IMR-90 (cell line): ENCODE data around the gene SIRT7. TPM values are rescaled to one million over a fixed set of nuclear protein-coding genes. Genes with fewer than 3 reads are reported as not detected.

Source experiments
- ATAC-seq: fragments of 200-7000 bp; cut with Tn5 transposase; 2 replicates; pipeline ENCODE4 v1.9.1; 2020; ENCODE audit warnings: low read depth, mild to moderate bottlenecking, moderate library complexity
- BruUV-seq: library from RNA; stranded (reverse); fragments of 400-500 nt; replicated peaks from 2 replicates; lab custom pipeline; 2021; lab: Mats Ljungman, UMichigan
- CTCF ChIA-PET: fragments of 300-600 bp; formaldehyde crosslinking; extraction: SDS; loops from one replicate; lab custom pipeline; 2021; ENCODE audit warnings: antibody characterized with exemption; lab: Yijun Ruan, JAX
- POLR2A ChIA-PET: fragments of 300-600 bp; sonication (Branson Sonifier 250); formaldehyde crosslinking; loops from one replicate; lab custom pipeline; 2022; ENCODE audit warnings: antibody characterized with exemption; ENCODE audit not compliant: unreplicated experiment; lab: Charles Lee
- DNase-seq: peaks from one replicate; pipeline ENCODE4 v3.0.0; 2013
- H2AFZ ChIP-seq: replicated peaks from 2 replicates; pipeline ENCODE3; 2013; ENCODE audit warnings: low read length, mild to moderate bottlenecking; ENCODE audit not compliant: poor library complexity
- H2AK5ac ChIP-seq: 2 replicates; pipeline ENCODE4 v1.6.1; 2013; ENCODE audit warnings: low read depth, low read length, inconsistent platforms
- H2AK9ac ChIP-seq: replicated peaks from 2 replicates; pipeline ENCODE3; 2013; ENCODE audit warnings: mild to moderate bottlenecking, low read depth, low read length, moderate library complexity; ENCODE audit not compliant: poor library complexity
- H2BK120ac ChIP-seq: 2 replicates; pipeline ENCODE4 v1.6.1; 2013; ENCODE audit warnings: low read depth, low read length, inconsistent platforms
- H2BK15ac ChIP-seq: 3 replicates; pipeline ENCODE4 v1.6.1; 2013; ENCODE audit warnings: low read depth, low read length, inconsistent platforms
- H2BK20ac ChIP-seq: 2 replicates; pipeline ENCODE4 v1.6.1; 2013; ENCODE audit warnings: low read depth, mild to moderate bottlenecking, inconsistent platforms, low read length, moderate library complexity
- H2BK5ac ChIP-seq: 2 replicates; pipeline ENCODE4 v1.6.1; 2013; ENCODE audit warnings: mild to moderate bottlenecking, low read depth, low read length, inconsistent platforms; ENCODE audit not compliant: poor library complexity, severe bottlenecking
- H3K14ac ChIP-seq: replicated peaks from 2 replicates; pipeline ENCODE4 v1.6.1; 2013; ENCODE audit warnings: low read depth, low read length, inconsistent platforms
- H3K18ac ChIP-seq: 2 replicates; pipeline ENCODE4 v1.6.1; 2013; ENCODE audit warnings: low read depth, low read length, control low read depth
- H3K23ac ChIP-seq: 2 replicates; pipeline ENCODE4 v1.6.1; 2013; ENCODE audit warnings: low read depth, low read length, inconsistent platforms
- H3K27ac ChIP-seq: 2 replicates; pipeline ENCODE4 v1.5.1; 2013; ENCODE audit warnings: mild to moderate bottlenecking, control low read depth, low read length; ENCODE audit not compliant: insufficient read depth
- H3K27me3 ChIP-seq: 2 replicates; pipeline ENCODE4 v1.6.1; 2013; ENCODE audit warnings: low read length; ENCODE audit not compliant: control insufficient read depth, insufficient read depth
- H3K36me3 ChIP-seq: 2 replicates; pipeline ENCODE4 v1.6.1; 2013; ENCODE audit warnings: low read length, mixed read lengths; ENCODE audit not compliant: control insufficient read depth, insufficient read depth
- H3K4ac ChIP-seq: 2 replicates; pipeline ENCODE4 v1.6.1; 2013; ENCODE audit warnings: low read depth, low read length, inconsistent platforms
- H3K4me1 ChIP-seq: 2 replicates; pipeline ENCODE4 v1.6.1; 2013; ENCODE audit warnings: low read length, mixed read lengths; ENCODE audit not compliant: control insufficient read depth, insufficient read depth
- H3K4me2 ChIP-seq: 2 replicates; pipeline ENCODE4 v1.6.1; 2013; ENCODE audit warnings: low read depth, mild to moderate bottlenecking, control low read depth, low read length, moderate library complexity
- H3K4me3 ChIP-seq: 2 replicates; pipeline ENCODE4 v1.5.1; 2013; ENCODE audit warnings: low read depth, mild to moderate bottlenecking, control low read depth, low read length, moderate library complexity; ENCODE audit not compliant: insufficient read depth
- H3K56ac ChIP-seq: 2 replicates; pipeline ENCODE4 v1.6.1; 2013; ENCODE audit warnings: low read length, inconsistent platforms; ENCODE audit not compliant: insufficient read depth; ENCODE audit errors: extremely low read depth
- H3K79me1 ChIP-seq, 2 experiments: 2 replicates each; pipeline ENCODE4 v1.6.1; 2013; ENCODE audit warnings: low read length in 2 of 2, inconsistent platforms in 1 of 2, low read depth in 1 of 2
- H3K9ac ChIP-seq: 2 replicates; pipeline ENCODE4 v1.6.1; 2013; ENCODE audit warnings: low read depth, low read length, control low read depth
- H3K9me1 ChIP-seq: 2 replicates; pipeline ENCODE4 v1.6.1; 2013; ENCODE audit warnings: low read length, inconsistent platforms; ENCODE audit not compliant: insufficient read depth
- H3K9me3 ChIP-seq: 2 replicates; pipeline ENCODE4 v1.6.1; 2013; ENCODE audit warnings: low read length; ENCODE audit not compliant: control insufficient read depth, insufficient read depth
- H4K20me1 ChIP-seq: 2 replicates; pipeline ENCODE4 v1.6.1; 2013; ENCODE audit warnings: low read length, inconsistent platforms; ENCODE audit not compliant: insufficient read depth
- H4K5ac ChIP-seq: 2 replicates; pipeline ENCODE4 v1.6.1; 2013; ENCODE audit warnings: mild to moderate bottlenecking, low read depth, low read length, control low read depth
- H4K8ac ChIP-seq, 2 experiments: 2 replicates each; pipeline ENCODE4 v1.6.1; 2013; ENCODE audit warnings: low read depth in 2 of 2, low read length in 2 of 2, control low read depth in 1 of 2, inconsistent platforms in 1 of 2
- H4K91ac ChIP-seq: 2 replicates; pipeline ENCODE4 v1.6.1; 2013; ENCODE audit warnings: low read depth, low read length, inconsistent platforms; ENCODE audit not compliant: insufficient read depth
- BHLHE40 ChIP-seq: fragments of 150-350 bp; IDR thresholded peaks from 2 replicates; pipeline ENCODE4 v1.6.1; 2016; ENCODE audit warnings: mild to moderate bottlenecking, low read depth, low read length
- CEBPB ChIP-seq: IDR thresholded peaks from 2 replicates; pipeline ENCODE4 v1.6.1; 2012; ENCODE audit warnings: low read depth, low read length, improper control_type of control experiment
- CHD1 ChIP-seq: IDR thresholded peaks from 2 replicates; pipeline ENCODE4 v1.6.1; 2012; ENCODE audit warnings: low read depth, low read length, improper control_type of control experiment
- FOS ChIP-seq: fragments of 150-350 bp; IDR thresholded peaks from 2 replicates; pipeline ENCODE4 v1.6.1; 2016; ENCODE audit warnings: low read depth, low read length
- MAFK ChIP-seq: IDR thresholded peaks from 2 replicates; pipeline ENCODE4 v1.6.1; 2012; ENCODE audit warnings: low read depth, low read length, improper control_type of control experiment
- MAZ ChIP-seq: IDR thresholded peaks from 2 replicates; pipeline ENCODE4 v1.6.1; 2012; ENCODE audit warnings: low read depth, mild to moderate bottlenecking, low read length, improper control_type of control experiment, moderate library complexity, borderline replicate concordance
- MXI1 ChIP-seq: IDR thresholded peaks from 2 replicates; pipeline ENCODE4 v1.6.1; 2012; ENCODE audit warnings: low read depth, mild to moderate bottlenecking, low read length, moderate library complexity, borderline replicate concordance
- NFE2L2 ChIP-seq: fragments of 150-350 bp; IDR thresholded peaks from 2 replicates; pipeline ENCODE4 v1.6.1; 2016; ENCODE audit warnings: low read depth, mild to moderate bottlenecking, low read length
- POLR2A ChIP-seq: IDR thresholded peaks from 2 replicates; pipeline ENCODE4 v1.6.1; 2012; ENCODE audit warnings: mild to moderate bottlenecking, low read depth, low read length
- RAD21 ChIP-seq: IDR thresholded peaks from 2 replicates; pipeline ENCODE4 v1.6.1; 2012; ENCODE audit warnings: low read length, improper control_type of control experiment
- RCOR1 ChIP-seq: IDR thresholded peaks from 2 replicates; pipeline ENCODE4 v1.6.1; 2012; ENCODE audit warnings: mild to moderate bottlenecking, low read length, improper control_type of control experiment; ENCODE audit not compliant: insufficient replicate concordance
- RFX5 ChIP-seq: IDR thresholded peaks from 2 replicates; pipeline ENCODE4 v1.8.0; 2012; ENCODE audit warnings: low read depth, mild to moderate bottlenecking, low read length, moderate library complexity
- SMC3 ChIP-seq: fragments of 150-350 bp; IDR thresholded peaks from 2 replicates; pipeline ENCODE4 v1.6.1; 2016; ENCODE audit warnings: low read depth, mild to moderate bottlenecking, antibody characterized with exemption, low read length, moderate library complexity
- WGBS, 2 experiments: methylation state at CpG; one replicate each; pipeline versions ENCODE4 v1.1.5 to v1.1.7; 2013; ENCODE audit warnings: missing lambda C conversion rate in 2 of 2; ENCODE audit not compliant: insufficient read length in 1 of 2; ENCODE audit errors: extremely low coverage in 2 of 2; 5-methylcytosine and 5-hydroxymethylcytosine counted together
- dilution Hi-C: fragments of 300-500 bp; cut with HindIII; formaldehyde crosslinking; loops from one replicate; pipeline ENCODE4 v1.14.3; 2018; ENCODE audit warnings: low sequenced_read_pairs; ENCODE audit not compliant: unreplicated experiment
- in situ Hi-C: fragments of 300-500 bp; cut with MboI; formaldehyde crosslinking; loops from 3 replicates; pipeline ENCODE4 v1.14.3; 2019; ENCODE audit warnings: low sequenced_read_pairs, inconsistent platforms, mixed read lengths
- intact Hi-C: fragments of 100-400 bp; cut with micrococcal nuclease; formaldehyde crosslinking; loops from 2 replicates; pipeline ENCODE4 v1.10.0; 2022
- polyA plus RNA-seq, 3 experiments: library from polyadenylated mRNA; depleted of rRNA; stranded (reverse); fragments of >200 nt; gene quantifications; 2 replicates each; pipeline ENCODE4 v1.2.3, GENCODE V29; 2012; ENCODE audit warnings: low replicate concordance in 1 of 3
- total RNA-seq: library from RNA; depleted of rRNA; stranded (reverse); fragments of >200 nt; gene quantifications from 2 replicates; pipeline ENCODE4 v1.2.3, GENCODE V29; 2012
- TF ChIP-seq, protein P1 (sequence below): conservative IDR thresholded peaks from 2 replicates; pipeline ENCODE4 v1.5.1; 2012; ENCODE audit warnings: mild to moderate bottlenecking, low read depth, low read length, improper control_type of control experiment
- TF ChIP-seq, protein P2 (sequence below): fragments of 150-350 bp; IDR thresholded peaks from 2 replicates; pipeline ENCODE4 v1.6.1; 2016; ENCODE audit warnings: low read depth, mild to moderate bottlenecking, low read length, moderate library complexity, borderline replicate concordance
- TF ChIP-seq, protein P3 (sequence below): fragments of 150-350 bp; IDR thresholded peaks from 2 replicates; pipeline ENCODE4 v1.6.1; 2017; ENCODE audit warnings: mild to moderate bottlenecking, antibody characterized with exemption, low read length, low read depth

The SIRT7 gene
- total and polyA plus RNA-seq, 2 of the 4 experiments (the other 2 are of a cell fraction): 14.5 to 19.8 TPM

DNA sequence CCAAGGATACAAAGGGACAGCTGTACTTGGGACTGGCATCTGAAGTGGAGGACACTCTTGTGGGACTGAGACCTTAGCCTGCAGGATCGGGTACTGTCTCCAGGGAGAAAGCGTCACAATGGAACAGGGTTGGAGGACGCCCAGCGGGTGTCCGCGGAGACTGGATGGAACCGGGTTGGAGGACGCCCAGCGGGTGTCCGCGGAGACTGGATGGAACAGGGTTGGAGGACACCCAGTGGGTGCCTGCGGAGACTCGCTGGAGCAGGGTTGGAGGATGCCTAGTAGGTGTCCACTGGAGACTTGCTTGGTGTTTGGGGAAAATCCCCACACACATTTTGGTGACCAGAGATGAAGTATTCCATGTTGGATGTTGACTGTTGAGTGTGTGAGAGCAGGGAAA lies 29.2 kb upstream of the SIRT7 start, which contains the start of gene MYADML2:
TSS of gene MYADML2 (minus strand) at position 45 of the 400 bp plus-strand sequence. CDS start 5,492 bp downstream, outside the sequence.
- H2AK5ac ChIP-seq: no peak within 1 kb of the TSS
- no peak within 1 kb of the TSS for H2BK5ac ChIP-seq
- H2BK20ac ChIP-seq: no peak within 1 kb of the TSS
- H3K4me2 ChIP-seq: no peak within 1 kb of the TSS
- H3K79me1 ChIP-seq: no peaks in the 10 kb centered on the region
- H4K91ac ChIP-seq: no peak within 1 kb of the TSS
- H3K14ac ChIP-seq: no peak within 1 kb of the TSS
- ATAC-seq: no peak
- no peaks in the 10 kb centered on the region for H4K20me1 ChIP-seq
- CTCF ChIA-PET: interaction anchor here (1.9 kb wide), 1 partner anchor 12 kb away, joined by 7 read pairs; no protein-coding TSS in a partner anchor
- H3K27me3 ChIP-seq: peaks cover 14% of the 10 kb centered on the region
- H3K4me1 ChIP-seq: no peaks in the 10 kb centered on the region
- POLR2A ChIA-PET: no interaction called here
- no peaks in the 10 kb centered on the region for H3K9me3 ChIP-seq
- no peak within 1 kb of the TSS for H2BK15ac ChIP-seq
- H3K36me3 ChIP-seq: no peaks in the 10 kb centered on the region
- H2AFZ ChIP-seq: no peak within 1 kb of the TSS
- intact Hi-C loops (no loop called here), dilution Hi-C loops (no loop called here), in situ Hi-C loops (no loop called here)
- H3K4me3 ChIP-seq: no peak within 1 kb of the TSS
- H3K18ac ChIP-seq: no peak within 1 kb of the TSS
- H2AK9ac ChIP-seq: no peak within 1 kb of the TSS
- H2BK120ac ChIP-seq: no peak within 1 kb of the TSS
- H4K8ac ChIP-seq: no peak within 1 kb of the TSS
- no peak for DNase-seq
- H3K9me1 ChIP-seq: no peaks in the 10 kb centered on the region
- TF ChIP-seq, protein P1, sequence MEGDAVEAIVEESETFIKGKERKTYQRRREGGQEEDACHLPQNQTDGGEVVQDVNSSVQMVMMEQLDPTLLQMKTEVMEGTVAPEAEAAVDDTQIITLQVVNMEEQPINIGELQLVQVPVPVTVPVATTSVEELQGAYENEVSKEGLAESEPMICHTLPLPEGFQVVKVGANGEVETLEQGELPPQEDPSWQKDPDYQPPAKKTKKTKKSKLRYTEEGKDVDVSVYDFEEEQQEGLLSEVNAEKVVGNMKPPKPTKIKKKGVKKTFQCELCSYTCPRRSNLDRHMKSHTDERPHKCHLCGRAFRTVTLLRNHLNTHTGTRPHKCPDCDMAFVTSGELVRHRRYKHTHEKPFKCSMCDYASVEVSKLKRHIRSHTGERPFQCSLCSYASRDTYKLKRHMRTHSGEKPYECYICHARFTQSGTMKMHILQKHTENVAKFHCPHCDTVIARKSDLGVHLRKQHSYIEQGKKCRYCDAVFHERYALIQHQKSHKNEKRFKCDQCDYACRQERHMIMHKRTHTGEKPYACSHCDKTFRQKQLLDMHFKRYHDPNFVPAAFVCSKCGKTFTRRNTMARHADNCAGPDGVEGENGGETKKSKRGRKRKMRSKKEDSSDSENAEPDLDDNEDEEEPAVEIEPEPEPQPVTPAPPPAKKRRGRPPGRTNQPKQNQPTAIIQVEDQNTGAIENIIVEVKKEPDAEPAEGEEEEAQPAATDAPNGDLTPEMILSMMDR: no peak
- TF ChIP-seq MXI1 (no peak), CEBPB (no peak), RCOR1 (no peak), POLR2A (no peak), SMC3 (no peak), RAD21 (no peak), FOS (no peak), BHLHE40 (no peak), MAFK (no peak), CHD1 (no peak), NFE2L2 (no peak), MAZ (no peak), RFX5 (no peak)
- TF ChIP-seq, protein P2, sequence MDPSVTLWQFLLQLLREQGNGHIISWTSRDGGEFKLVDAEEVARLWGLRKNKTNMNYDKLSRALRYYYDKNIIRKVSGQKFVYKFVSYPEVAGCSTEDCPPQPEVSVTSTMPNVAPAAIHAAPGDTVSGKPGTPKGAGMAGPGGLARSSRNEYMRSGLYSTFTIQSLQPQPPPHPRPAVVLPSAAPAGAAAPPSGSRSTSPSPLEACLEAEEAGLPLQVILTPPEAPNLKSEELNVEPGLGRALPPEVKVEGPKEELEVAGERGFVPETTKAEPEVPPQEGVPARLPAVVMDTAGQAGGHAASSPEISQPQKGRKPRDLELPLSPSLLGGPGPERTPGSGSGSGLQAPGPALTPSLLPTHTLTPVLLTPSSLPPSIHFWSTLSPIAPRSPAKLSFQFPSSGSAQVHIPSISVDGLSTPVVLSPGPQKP: no peak
- TF ChIP-seq, protein P3, sequence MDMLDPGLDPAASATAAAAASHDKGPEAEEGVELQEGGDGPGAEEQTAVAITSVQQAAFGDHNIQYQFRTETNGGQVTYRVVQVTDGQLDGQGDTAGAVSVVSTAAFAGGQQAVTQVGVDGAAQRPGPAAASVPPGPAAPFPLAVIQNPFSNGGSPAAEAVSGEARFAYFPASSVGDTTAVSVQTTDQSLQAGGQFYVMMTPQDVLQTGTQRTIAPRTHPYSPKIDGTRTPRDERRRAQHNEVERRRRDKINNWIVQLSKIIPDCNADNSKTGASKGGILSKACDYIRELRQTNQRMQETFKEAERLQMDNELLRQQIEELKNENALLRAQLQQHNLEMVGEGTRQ: no peak
- no peak within 1 kb of the TSS for H3K27ac ChIP-seq
- H3K9ac ChIP-seq: no peak within 1 kb of the TSS
- no peak within 1 kb of the TSS for H3K56ac ChIP-seq
- BruUV-seq: no TSS peak
- H3K4ac ChIP-seq: no peak within 1 kb of the TSS
- H4K5ac ChIP-seq: no peak within 1 kb of the TSS
- H3K23ac ChIP-seq: no peak within 1 kb of the TSS
- no CpG with 5 or more reads among the region's 13 CpGs for WGBS, 2 experiments
